Neural progenitor cell (in vitro differentiated cells): ENCODE data around the gene CCM2. TPM values are rescaled to one million over a fixed set of nuclear protein-coding genes. Genes with fewer than 3 reads are reported as not detected.

Source experiments
- DNase-seq: peaks from one replicate; pipeline ENCODE4 v3.0.0-alpha.2; 2016; ENCODE audit warnings: low spot score
- H2AFZ ChIP-seq: fragments of 200-600 bp; sonication (generic); replicated peaks from 2 replicates; pipeline ENCODE4 v1.6.1; 2016; ENCODE audit warnings: antibody characterized with exemption
- H3F3A ChIP-seq: fragments of 200-600 bp; sonication (generic); 2 replicates; pipeline ENCODE4 v1.6.1; 2016; ENCODE audit warnings: antibody characterized with exemption, low read depth
- H3K27ac ChIP-seq: fragments of 200-600 bp; sonication (generic); 2 replicates; pipeline ENCODE4 v1.5.1; 2016; ENCODE audit warnings: mild to moderate bottlenecking
- H3K27me3 ChIP-seq: fragments of 200-600 bp; sonication (generic); 2 replicates; pipeline ENCODE4 v1.6.1; 2016; ENCODE audit warnings: mild to moderate bottlenecking, moderate library complexity
- H3K36me3 ChIP-seq: fragments of 200-600 bp; sonication (generic); 2 replicates; pipeline ENCODE4 v1.5.1; 2016
- H3K4me1 ChIP-seq: fragments of 200-600 bp; sonication (generic); 2 replicates; pipeline ENCODE4 v1.6.1; 2016; ENCODE audit warnings: mixed run types
- H3K4me2 ChIP-seq: fragments of 200-600 bp; sonication (generic); 2 replicates; pipeline ENCODE4 v1.6.1; 2016
- H3K4me3 ChIP-seq: fragments of 200-600 bp; sonication (generic); 2 replicates; pipeline ENCODE4 v1.5.1; 2016
- H3K79me2 ChIP-seq: fragments of 200-600 bp; sonication (generic); 2 replicates; pipeline ENCODE4 v1.6.1; 2016; ENCODE audit warnings: low read depth
- H3K9ac ChIP-seq: fragments of 200-600 bp; sonication (generic); 2 replicates; pipeline ENCODE4 v1.6.1; 2016
- H3K9me3 ChIP-seq: fragments of 200-600 bp; sonication (generic); 2 replicates; pipeline ENCODE4 v1.5.1; 2016; ENCODE audit warnings: low read depth
- H4K20me1 ChIP-seq: fragments of 200-600 bp; sonication (generic); 2 replicates; pipeline ENCODE4 v1.6.1; 2016; ENCODE audit warnings: low read depth
- H3K27ac Mint-ChIP-seq: 3 replicates; pipeline ENCODE4 v1.8.0; 2021; ENCODE audit warnings: mixed read lengths
- H3K27me3 Mint-ChIP-seq: 2 replicates; pipeline ENCODE4 v1.8.0; 2022; ENCODE audit warnings: low read depth, mild to moderate bottlenecking, inconsistent platforms, moderate library complexity, mixed read lengths; ENCODE audit not compliant: insufficient read depth
- H3K36me3 Mint-ChIP-seq: 3 replicates; pipeline ENCODE4 v1.8.0; 2021; ENCODE audit warnings: mixed read lengths
- H3K4me1 Mint-ChIP-seq: 3 replicates; pipeline ENCODE4 v1.8.0; 2021; ENCODE audit warnings: mixed read lengths
- H3K4me3 Mint-ChIP-seq: 3 replicates; pipeline ENCODE4 v1.8.0; 2021; ENCODE audit warnings: mild to moderate bottlenecking, moderate library complexity, mixed read lengths
- H3K9me3 Mint-ChIP-seq: 3 replicates; pipeline ENCODE4 v1.8.0; 2020; ENCODE audit warnings: mixed read lengths
- CTCF ChIP-seq: fragments of 200-600 bp; sonication (generic); IDR thresholded peaks from 2 replicates; pipeline ENCODE4 v1.5.1; 2017; ENCODE audit warnings: antibody characterized with exemption, mild to moderate bottlenecking
- EZH2 ChIP-seq: fragments of 200-600 bp; sonication (generic); IDR thresholded peaks from 2 replicates; pipeline ENCODE4 v1.6.1; 2017; ENCODE audit warnings: antibody characterized with exemption, mild to moderate bottlenecking, moderate library complexity
- EZH2phosphoT487 ChIP-seq: fragments of 200-600 bp; sonication (generic); IDR thresholded peaks from 2 replicates; pipeline ENCODE4 v1.6.1; 2017; ENCODE audit warnings: antibody characterized with exemption
- total RNA-seq: library from RNA; depleted of rRNA; stranded (reverse); fragments of >200 nt; gene quantifications from 2 replicates; pipeline ENCODE4 v1.2.3, GENCODE V29; 2015; ENCODE audit warnings: low replicate concordance

The CCM2 gene
- total RNA-seq, 1 donor from 2014 or later = 21.8 TPM

GRCh38 chr7:45073031-45073785 is 73.2 kb downstream of the CCM2 start:
- H2AFZ ChIP-seq = no peak overlapping the region
- Mint-ChIP-seq H3K9me3 (no peaks in the 10 kb centered on the region), H3K27me3 (peaks cover 3% of the 10 kb centered on the region), H3K4me1 (no peaks in the 10 kb centered on the region), H3K4me3 (no peak overlapping the region), H3K27ac (no peak overlapping the region), H3K36me3 (peaks cover 4% of the 10 kb centered on the region)
- H3K27ac ChIP-seq = no peak overlapping the region
- H3K4me3 ChIP-seq = no peak overlapping the region
- no peak overlapping the region for H3K4me2 ChIP-seq
- DNase-seq = no peak
- no peaks in the 10 kb centered on the region for H3K9me3 ChIP-seq
- H3F3A ChIP-seq = no peaks in the 10 kb centered on the region
- no peaks in the 10 kb centered on the region for H3K79me2 ChIP-seq
- no peaks in the 10 kb centered on the region for H4K20me1 ChIP-seq
- H3K9ac ChIP-seq = no peak overlapping the region
- TF ChIP-seq CTCF = no peak
- TF ChIP-seq EZH2 = no peak
- TF ChIP-seq EZH2phosphoT487 = no peak
- H3K36me3 ChIP-seq = no peaks in the 10 kb centered on the region
- H3K4me1 ChIP-seq = no peaks in the 10 kb centered on the region
- no peaks in the 10 kb centered on the region for H3K27me3 ChIP-seq

GRCh38 chr7:45073786-45074527 is 74.0 kb downstream of the CCM2 start:
- Histone ChIP-seq H3F3A (no peaks in the 10 kb centered on the region), H3K4me2 (no peak overlapping the region), H3K4me1 (no peaks in the 10 kb centered on the region), H3K9me3 (no peaks in the 10 kb centered on the region), H3K4me3 (no peak overlapping the region), H3K9ac (no peak overlapping the region), H2AFZ (no peak overlapping the region), H3K36me3 (no peaks in the 10 kb centered on the region), H3K27ac (no peak overlapping the region), H3K27me3 (no peaks in the 10 kb centered on the region), H4K20me1 (no peaks in the 10 kb centered on the region), H3K79me2 (no peaks in the 10 kb centered on the region)
- Mint-ChIP-seq H3K4me1 (no peaks in the 10 kb centered on the region), H3K27me3 (peaks cover 6% of the 10 kb centered on the region), H3K4me3 (no peak overlapping the region), H3K9me3 (no peaks in the 10 kb centered on the region), H3K27ac (no peak overlapping the region), H3K36me3 (peaks cover 4% of the 10 kb centered on the region)
- TF ChIP-seq CTCF (no peak), EZH2phosphoT487 (no peak), EZH2 (no peak)
- no peak for DNase-seq

GRCh38 chr7:45074528-45075354 is 74.7 kb downstream of the CCM2 start:
- no peak overlapping the region for H3K4me3 ChIP-seq
- H3K27ac Mint-ChIP-seq = no peak overlapping the region
- no peaks in the 10 kb centered on the region for H3K36me3 ChIP-seq

More at GRCh38 chr7:45074528-45075354, 74.7 kb downstream of the CCM2 start:
- H3K9me3 Mint-ChIP-seq = no peaks in the 10 kb centered on the region
- H3K9me3 ChIP-seq = no peaks in the 10 kb centered on the region
- no peak overlapping the region for H3K27ac ChIP-seq
- H3K4me2 ChIP-seq = no peak overlapping the region
- H3K36me3 Mint-ChIP-seq = peaks cover 7% of the 10 kb centered on the region
- no peaks in the 10 kb centered on the region for H4K20me1 ChIP-seq
- no peaks in the 10 kb centered on the region for H3K4me1 ChIP-seq
- no peak for TF ChIP-seq CTCF
- no peak for TF ChIP-seq EZH2
- TF ChIP-seq EZH2phosphoT487 = no peak
- H3K4me3 Mint-ChIP-seq = no peak overlapping the region
- H3K79me2 ChIP-seq = no peaks in the 10 kb centered on the region
- DNase-seq = no peak
- H3K9ac ChIP-seq = no peak overlapping the region
- no peaks in the 10 kb centered on the region for H3F3A ChIP-seq
- no peaks in the 10 kb centered on the region for H3K27me3 ChIP-seq
- no peaks in the 10 kb centered on the region for H3K4me1 Mint-ChIP-seq
- no peak overlapping the region for H2AFZ ChIP-seq
- H3K27me3 Mint-ChIP-seq = peaks cover 6% of the 10 kb centered on the region
